GM20431 (cell line): Measurements from ENCODE around the gene EXOC5.

ENCODE experiments used
- in situ Hi-C: fragments of 300-500 bp; cut with MseI, MboI; formaldehyde crosslinking; loops from one replicate; pipeline ENCODE4 v1.15.0; 2020; ENCODE audit warnings: low sequenced_read_pairs; ENCODE audit not compliant: unreplicated experiment

EXOC5 gene, protein sequence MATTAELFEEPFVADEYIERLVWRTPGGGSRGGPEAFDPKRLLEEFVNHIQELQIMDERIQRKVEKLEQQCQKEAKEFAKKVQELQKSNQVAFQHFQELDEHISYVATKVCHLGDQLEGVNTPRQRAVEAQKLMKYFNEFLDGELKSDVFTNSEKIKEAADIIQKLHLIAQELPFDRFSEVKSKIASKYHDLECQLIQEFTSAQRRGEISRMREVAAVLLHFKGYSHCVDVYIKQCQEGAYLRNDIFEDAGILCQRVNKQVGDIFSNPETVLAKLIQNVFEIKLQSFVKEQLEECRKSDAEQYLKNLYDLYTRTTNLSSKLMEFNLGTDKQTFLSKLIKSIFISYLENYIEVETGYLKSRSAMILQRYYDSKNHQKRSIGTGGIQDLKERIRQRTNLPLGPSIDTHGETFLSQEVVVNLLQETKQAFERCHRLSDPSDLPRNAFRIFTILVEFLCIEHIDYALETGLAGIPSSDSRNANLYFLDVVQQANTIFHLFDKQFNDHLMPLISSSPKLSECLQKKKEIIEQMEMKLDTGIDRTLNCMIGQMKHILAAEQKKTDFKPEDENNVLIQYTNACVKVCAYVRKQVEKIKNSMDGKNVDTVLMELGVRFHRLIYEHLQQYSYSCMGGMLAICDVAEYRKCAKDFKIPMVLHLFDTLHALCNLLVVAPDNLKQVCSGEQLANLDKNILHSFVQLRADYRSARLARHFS

DNA sequence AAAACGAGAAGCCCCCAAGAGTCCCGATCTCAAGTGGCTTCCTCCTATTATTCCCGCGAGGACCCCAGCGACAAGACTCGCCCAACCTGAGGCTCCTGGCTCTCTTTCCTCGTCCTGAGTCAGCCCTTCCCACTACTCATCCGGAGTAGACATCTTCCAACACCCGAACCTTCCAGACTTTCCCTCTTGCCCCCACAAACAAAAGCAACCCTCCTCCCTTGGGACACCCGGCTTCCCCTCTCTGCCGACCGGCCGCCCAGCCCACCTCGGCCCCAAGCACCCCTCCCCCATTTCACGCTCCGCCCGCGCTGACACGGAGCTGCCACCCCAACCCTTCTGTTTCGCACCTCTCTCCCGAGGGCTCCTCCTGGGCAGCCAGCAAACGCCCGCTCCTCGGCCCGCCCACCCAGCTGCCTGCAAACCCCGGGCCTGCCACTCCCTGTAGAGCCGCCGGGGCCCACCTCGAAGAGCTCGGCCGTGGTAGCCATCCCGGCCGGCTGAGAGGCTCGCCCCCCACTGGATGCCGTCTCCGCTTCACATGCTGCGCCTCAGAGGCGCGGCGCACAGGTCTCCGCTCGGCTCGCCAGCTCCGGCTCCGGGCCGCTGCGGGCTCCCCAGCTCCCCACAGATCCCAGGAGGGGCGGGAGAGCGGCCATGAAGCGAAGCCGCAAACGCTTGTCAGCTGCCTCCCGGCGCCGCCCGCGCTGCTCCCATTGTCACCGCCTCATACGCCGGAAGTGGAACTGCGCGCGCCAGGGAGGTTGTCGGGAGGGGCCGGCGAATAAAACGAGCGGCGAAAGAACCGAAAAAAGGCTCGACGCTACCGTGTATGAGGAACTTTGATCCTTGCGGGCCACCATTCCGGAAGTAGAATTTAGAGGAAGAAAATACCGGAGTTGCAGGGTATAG is at the start of gene EXOC5, which contains the start of gene AP5M1:
Gene EXOC5 (minus strand): TSS at position 745 of the 909 bp plus-strand sequence. CDS start 257 bp downstream, at position 488.
Gene AP5M1 (plus strand): TSS at position 811 of the 909 bp plus-strand sequence. CDS start 344 bp downstream, outside the sequence.
- in situ Hi-C loops: no loop called here

DNA sequence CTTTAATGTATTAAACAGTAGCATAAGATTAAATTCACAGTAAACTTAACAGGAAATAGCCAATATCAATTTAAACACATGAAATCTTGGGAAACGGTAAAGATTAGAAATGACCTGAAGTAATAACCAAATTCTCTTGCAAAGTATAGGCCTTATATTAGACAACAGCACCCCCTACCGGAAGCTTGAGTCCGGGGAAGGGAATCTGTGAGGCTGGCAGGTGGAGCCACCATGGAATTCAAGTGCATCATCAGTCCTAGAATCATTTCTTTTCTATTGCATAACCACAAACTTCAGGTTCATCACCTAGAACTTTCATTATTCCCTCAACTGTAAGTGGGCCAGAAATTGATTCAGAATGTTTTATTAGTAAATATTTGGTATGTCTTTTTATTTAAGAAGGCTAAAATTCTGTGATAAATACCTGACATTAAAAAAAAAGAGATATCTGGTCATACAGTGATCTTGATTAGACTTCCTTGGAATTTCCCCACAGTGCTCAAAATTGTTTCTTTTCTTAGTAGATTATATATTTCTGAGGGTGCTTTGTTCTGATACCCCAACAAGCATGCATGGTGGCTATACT is 48.6 kb upstream of the EXOC5 start:
- in situ Hi-C loops: loop anchor here (25.0 kb wide), 1 partner anchor 830 kb away; no protein-coding TSS in a partner anchor

DNA sequence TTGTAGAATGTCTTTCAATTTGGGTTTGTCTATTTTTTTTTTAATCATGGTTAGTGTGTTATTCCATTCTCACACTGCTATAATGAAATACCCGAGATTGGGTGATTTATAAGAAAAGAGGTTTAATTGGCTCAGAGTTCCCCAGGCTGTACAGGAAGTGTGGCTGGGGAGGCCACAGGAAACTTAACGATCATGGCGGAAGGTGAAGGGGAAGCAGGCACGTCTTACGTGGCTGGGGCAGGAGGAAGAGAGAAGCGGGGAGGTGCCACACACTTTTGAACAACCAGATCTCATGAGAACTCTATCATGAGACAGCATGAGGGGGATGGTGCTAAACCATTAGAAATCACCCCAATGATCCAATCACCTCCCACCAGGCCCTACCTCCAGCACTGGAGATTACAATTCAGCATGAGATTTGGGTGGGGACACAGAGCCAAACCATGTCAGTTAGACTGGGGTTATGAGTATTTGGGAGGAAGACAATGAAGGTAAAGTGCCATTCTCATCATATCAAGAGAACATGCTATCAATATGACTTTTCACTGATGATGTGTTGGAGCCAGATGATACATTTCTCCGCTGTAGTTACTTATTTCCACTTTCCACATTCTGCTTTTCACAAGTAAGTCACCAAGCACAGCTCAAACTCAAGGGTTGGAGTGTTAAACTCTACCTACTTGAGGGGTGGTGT is 45.8 kb upstream of the EXOC5 start:
- in situ Hi-C loops: loop anchor here (25.0 kb wide), 1 partner anchor 827 kb away; no protein-coding TSS in a partner anchor

DNA sequence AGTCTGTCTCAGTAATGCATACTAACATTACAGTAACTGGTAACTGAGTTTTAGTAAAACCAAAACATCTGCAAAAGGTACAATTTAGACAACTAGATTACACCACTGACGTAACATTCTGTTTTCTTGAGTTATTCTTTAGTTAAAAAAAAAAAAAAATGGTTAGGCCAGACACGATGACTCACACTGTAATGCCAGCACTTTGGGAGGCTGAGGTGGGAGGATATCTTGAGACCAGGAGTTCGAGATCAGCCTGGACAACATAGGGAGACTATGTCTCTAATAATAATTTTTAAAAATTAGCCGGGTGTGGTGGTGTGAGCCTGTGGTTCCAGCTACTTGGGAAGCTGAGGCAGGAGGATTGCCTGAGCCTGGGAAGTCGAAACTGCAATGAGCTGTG is 34.2 kb upstream of the EXOC5 start:
- in situ Hi-C loops: loop anchor here (25.0 kb wide), 1 partner anchor 816 kb away; no protein-coding TSS in a partner anchor

DNA sequence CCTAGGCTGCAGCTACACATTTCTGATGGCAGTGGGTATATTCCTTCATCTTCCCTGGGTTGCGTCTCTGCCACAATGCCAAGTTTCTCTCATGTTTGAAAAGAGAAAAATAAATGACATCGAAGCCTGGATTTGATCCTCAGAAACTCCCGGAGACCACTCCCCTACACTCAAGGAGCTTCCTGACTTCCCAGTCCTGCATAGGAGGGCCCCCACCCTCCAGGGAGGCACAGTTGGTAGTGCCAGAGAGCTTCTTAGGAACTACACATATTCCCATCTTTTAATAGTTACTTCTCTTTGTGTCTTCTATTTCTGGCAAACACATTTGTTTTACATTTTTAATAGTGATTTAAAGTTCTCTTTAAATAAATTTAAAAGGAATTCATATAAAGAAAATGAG is 30.8 kb upstream of the EXOC5 start:
- in situ Hi-C loops: no loop called here

DNA sequence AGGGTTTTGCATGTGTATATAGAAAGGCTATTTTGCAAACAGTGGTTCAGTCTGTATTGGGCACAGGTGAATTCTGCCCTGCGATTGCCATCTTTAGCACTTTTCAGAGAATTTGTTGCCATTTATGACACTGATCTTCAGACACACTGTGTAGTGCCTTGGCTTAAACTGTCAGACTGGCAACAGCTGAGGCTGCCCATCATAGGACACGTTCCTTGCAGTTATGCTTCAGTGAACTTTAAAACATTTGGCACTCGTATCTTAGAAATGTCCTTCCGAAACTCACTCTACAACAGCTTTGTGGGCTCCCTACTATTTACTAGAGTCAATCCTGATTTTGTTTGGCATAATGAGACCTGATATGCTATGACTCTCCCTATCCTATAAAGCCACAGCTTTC is 29.1 kb upstream of the EXOC5 start:
- in situ Hi-C loops: no loop called here

DNA sequence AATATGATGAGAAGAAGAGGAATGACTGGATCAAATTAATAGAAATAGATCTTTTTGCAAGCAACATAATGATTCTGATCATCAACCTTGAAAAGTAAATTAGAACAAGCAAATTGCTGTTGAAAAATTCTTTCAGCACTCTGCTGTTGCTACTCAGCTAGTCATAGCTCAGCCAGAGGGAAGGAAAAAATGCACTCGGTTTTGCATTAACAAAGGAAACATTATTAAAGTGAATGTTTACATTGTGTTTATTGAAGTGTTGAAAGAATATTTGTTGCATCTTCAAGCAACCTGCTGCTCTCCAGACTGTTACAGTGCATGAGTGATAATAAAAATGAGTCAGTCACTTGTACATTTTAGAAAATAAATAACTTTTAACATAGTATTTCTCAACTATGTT is 26.5 kb upstream of the EXOC5 start:
- in situ Hi-C loops: no loop called here

DNA sequence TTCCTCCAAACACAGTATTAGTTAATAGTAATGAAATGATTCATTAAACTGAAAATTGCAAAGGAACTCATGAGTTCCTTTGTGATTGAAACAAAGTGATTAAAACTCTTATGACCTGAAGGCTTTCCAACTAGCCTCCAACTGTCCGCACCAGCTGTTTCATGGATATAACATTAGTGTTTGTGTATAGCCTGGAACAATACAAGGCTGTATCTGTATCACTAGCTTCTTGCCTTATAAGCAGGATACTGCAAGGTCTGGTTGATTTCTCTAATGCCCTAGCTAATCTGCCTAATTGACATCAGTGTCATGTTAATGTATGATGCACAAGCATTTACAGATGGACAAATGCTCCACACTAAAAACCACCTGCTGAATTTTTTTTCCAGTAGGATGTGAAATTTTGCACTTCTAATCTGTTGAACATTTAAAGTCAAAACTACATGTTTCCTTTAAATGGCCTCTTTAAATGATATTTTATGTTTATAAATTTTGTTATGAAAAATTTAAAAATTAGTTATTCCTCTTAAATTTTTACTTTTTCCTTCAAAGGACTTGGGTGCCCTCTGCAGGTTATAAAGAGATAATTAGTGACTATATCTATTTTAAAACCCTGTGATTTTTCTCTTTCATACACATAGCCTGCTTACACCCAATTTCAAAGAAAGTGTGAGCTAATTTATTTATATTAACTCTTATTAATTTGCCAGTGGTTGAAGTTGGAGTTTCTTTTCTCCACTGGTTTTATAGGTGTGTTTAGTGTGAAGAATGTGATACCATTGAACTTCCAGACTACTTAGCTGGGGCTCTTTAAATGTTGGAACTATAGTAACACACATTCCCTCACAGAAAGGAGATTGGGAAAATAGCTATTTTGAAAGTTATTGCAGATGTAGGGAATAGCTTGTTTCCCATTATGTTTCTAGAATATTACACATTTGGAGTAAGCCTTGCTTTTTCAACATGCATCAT is 25.4 kb upstream of the EXOC5 start:
- in situ Hi-C loops: no loop called here

DNA sequence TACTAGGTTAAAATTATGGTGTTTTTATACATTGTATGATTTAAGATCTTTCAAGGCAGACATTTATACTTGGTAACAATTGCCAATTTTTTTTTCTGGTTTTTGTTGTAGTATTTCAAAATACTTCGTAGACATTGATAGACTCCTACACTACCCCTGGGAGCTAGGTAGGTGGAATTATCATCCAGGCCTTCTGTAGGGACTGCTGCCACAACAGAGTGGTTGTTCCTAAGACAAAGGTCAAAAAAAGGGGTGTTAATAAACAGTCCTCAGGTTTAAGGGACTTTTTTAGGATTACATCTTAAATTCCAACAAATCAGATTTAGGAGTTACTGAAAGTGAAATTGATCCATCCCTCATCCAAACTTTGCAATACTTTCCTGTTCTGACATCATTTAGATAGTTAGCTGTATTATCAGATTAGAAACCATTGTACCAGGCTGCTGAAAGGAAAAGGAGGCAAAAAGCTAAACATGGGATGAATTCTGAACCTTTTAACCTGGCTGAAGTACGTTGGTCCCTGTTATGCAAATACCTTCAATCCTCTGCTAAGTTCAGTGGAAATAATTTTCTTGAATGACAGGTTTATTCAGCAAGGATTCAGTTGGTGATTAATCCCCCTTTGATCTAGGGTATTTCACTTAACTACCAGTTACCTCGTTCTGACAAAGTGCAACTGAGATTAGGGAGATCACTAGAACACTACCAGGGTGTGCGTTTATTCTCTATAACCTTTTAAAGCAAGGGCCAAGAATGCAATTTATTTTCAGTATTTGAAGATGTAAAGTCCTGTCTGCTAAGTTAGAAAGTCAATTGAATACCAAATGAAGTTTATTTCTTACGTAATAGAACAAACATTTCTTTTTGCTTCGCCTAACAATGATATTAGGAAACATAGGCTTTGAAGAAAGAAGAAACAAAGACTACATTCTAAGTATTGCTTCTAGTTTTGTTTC is 23.3 kb upstream of the EXOC5 start:
- in situ Hi-C loops: no loop called here

DNA sequence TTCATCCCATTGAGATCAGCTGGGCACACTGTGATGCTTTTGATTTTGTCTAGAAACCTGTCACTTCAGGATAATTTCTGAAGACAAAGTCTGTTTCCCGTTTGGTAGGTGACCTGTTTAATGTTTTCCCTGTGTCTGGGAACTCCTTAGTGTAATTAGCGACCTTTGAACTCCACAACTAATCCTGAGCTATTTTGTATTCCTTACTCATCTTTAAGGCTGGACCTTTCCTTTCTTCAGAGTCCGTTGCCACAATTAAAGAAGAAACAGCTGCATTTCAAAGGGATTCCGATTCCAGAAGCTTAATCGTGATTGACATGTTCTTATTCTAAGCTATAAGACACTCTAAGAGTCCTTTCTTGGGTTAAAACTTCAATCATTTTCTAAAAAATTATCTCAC is 22.0 kb upstream of the EXOC5 start:
- in situ Hi-C loops: no loop called here

DNA sequence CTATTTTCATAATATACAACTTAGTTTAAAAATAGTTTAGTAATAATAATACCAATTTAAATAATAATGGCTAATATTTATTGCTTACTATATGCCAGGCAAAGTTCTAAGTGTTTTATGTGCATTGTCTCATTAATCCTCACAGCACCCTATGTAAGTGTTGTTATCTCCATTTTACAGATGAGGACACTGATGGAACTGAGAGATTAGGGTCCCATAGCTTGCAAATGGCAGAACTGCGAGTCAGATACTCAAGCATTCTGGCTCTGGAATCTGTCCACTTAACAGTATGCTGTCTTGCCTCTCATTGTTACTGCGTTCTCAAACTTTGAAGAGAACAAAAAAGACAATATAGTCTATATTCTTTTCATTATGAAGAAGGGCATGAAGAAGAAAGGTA is 19.0 kb upstream of the EXOC5 start:
- in situ Hi-C loops: no loop called here

DNA sequence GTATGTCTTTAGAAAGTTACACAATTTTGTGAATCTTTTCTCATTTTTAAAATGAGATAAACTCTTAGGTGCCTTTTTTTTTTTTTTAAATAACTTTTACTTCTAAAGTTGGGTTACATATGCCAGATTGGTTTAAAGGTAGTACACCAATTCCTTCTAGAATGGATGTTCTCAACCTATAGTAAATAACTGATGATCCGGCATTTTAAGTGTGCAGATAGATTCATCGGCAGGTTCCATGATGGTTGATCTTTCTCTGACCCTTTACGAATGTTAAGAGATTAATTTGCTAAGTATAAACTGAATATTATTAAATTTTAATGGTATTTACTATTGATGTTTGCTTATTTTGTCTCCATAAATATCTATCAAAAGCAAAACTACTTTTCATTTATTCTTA is 8.4 kb upstream of the EXOC5 start:
- in situ Hi-C loops: no loop called here

DNA sequence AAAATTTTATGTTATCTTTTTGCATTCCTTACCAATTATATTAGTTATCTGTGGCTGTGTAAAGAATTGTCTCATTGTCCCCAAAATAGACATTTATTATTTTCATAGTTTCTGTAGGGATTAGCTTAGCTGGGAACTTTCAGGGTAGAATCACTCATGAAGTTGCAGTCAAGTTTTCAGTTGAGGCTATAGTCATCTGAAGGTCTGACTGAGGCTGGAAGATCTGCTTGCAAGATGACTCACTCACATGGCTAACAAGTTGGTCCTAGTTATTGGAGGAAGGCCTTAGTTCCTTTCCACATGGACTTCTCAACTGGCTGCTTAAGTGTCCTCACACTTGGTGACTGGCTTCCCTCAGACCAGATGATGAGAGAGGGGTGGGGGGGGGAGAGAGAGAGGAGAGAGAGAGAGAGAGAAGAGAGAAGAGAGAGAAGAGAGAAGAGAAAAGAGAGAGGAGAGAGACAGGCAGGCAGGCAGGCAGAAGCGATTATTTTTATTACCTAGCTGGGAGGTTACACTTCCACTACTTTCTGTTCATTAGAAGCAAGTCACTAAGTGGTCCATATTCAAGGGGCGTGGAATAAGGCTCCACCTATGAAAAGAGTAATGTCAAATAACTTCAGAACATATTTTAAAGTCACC is 6.4 kb upstream of the EXOC5 start:
- in situ Hi-C loops: no loop called here

DNA sequence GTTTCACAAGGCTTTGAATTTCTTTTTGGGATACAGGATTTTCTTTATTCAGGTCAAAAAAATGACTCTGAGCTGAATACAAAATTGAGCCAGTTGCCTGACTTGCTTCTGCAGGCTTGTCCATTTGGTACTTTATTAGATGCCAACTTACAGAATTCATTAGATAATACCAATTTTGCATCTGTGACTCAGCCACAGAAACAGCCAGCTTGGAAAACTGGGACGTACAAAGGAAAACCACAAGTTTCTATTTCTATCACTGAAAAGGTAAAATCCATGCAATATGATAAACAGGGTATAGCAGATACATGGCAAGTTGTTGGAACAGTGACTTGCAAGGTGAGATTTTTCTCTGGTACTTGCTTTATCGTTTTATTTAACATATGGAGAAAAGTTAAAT is 5.8 kb upstream of the EXOC5 start:
- in situ Hi-C loops: no loop called here

DNA sequence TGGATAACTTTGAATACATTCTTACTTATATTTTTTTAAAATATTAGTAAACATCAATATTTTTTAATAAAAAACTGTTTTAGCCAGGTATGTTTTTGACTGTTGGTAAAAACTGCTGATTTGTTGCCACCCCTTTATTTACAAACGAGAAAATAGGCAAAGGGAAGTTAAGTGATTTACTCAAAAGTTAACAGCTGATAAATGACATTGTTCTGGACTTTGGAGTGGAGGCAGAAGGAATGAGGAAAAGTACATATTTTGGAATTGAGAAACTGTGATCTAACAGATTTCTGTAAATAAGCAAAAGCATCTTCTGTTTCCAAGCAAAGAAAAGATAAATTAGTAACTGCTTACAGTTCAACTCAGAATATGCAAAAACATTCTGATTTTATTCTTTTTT is 4.5 kb upstream of the EXOC5 start:
- in situ Hi-C loops: no loop called here

DNA sequence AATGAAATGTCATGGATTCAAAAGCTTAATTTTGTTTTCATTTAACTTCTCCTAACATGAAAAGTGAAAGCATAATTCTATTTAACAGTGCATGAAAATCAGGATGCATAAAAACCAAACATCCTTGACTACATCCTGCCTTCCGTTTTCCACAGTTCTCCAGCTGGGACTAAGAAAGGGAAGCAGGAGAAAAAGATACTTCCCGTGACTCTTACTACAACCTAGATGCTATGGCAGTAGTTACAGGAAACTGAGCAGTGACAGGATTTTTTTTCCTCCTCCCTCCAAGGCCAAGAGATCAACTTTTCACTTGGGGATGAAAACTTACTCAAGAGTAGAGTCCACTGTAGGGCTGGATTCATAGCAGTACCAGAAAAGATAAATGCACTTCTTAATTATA is 2.6 kb downstream of the EXOC5 start:
- in situ Hi-C loops: no loop called here

DNA sequence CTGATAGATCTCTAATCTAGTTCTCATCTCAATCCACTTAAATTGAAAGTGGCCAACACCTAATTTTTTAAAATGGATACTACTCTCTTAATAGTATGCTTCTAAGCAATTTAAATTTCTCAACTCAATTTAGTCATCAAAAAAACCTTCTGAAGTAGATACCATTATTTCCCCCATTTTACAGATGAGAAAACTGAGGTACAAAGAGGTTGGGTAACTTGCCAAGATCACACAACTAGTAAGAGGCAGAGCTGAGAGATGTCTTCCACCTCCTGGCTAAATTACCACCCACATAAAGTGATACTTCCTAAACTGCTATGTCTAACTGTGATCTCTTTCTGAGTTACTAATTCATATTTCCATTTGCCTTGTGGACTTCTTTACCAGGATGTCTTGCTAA is 6.6 kb downstream of the EXOC5 start:
- in situ Hi-C loops: no loop called here
